HepG2 (cell line): ENCODE measurements around the gene CALML4. TPM values are rescaled to one million over a fixed set of nuclear protein-coding genes. Genes with fewer than 3 reads are reported as not detected.

Experiments used
- ATAC-seq: fragments of 200-7000 bp; cut with Tn5 transposase; 3 replicates; pipeline ENCODE4 v1.9.1; 2020; ENCODE audit warnings: mild to moderate bottlenecking, moderate library complexity
- BruUV-seq: library from RNA; stranded (reverse); fragments of 400-500 nt; replicated peaks from 2 replicates; lab custom pipeline; 2021; lab: Mats Ljungman, UMichigan
- CTCF ChIA-PET: fragments of 300-600 bp; formaldehyde crosslinking; extraction: SDS; loops from one replicate; lab custom pipeline; 2021; ENCODE audit warnings: low total read pairs, inconsistent platforms, low intra/inter-chr PET ratio; lab: Yijun Ruan, JAX
- POLR2A ChIA-PET: fragments of 350-600 bp; sonication (Branson Sonifier 250); formaldehyde crosslinking; loops from one replicate; lab custom pipeline; 2020; ENCODE audit warnings: antibody characterized with exemption, inconsistent platforms; lab: Yijun Ruan, JAX
- DNase-seq: peaks from one replicate; pipeline ENCODE4 v3.0.0-alpha.2; 2015; ENCODE audit warnings: low spot score
- FAIRE-seq: peaks from 3 replicates; lab custom pipeline; 2011; peaks lifted over from hg19 to GRCh38; lab: Jason Lieb, UNC
- H2AFZ ChIP-seq: one replicate; pipeline ENCODE4 v1.6.1; 2011; ENCODE audit warnings: low read length, inconsistent platforms
- H3K27ac ChIP-seq: fragments of 300-600 bp; 3 replicates; pipeline ENCODE4 v1.8.0; 2011; ENCODE audit warnings: mixed run types, mild to moderate bottlenecking, mixed read lengths, low read length, inconsistent platforms; ENCODE audit not compliant: insufficient read depth; ENCODE audit errors: extremely low read length
- H3K27me3 ChIP-seq, 2 experiments: fragments of 200-600 bp in 1 of 2; 2 replicates in 1 of 2; 3 replicates in 1 of 2; pipeline versions ENCODE4 v1.6.0 to v1.8.0; 2011; ENCODE audit warnings: low read length in 2 of 2, mild to moderate bottlenecking in 2 of 2, moderate library complexity in 2 of 2, inconsistent platforms in 1 of 2; ENCODE audit not compliant: insufficient read depth in 2 of 2, control insufficient read depth in 1 of 2
- H3K36me3 ChIP-seq, 2 experiments: fragments of 200-600 bp in 1 of 2; replicated peaks in 1 of 2; 2 replicates in 1 of 2; 3 replicates in 1 of 2; pipeline versions ENCODE4 v1.5.1 to v1.8.0; 2011; ENCODE audit warnings: low read length in 2 of 2, inconsistent platforms in 1 of 2; ENCODE audit not compliant: insufficient read depth in 2 of 2, control insufficient read depth in 1 of 2
- H3K4me1 ChIP-seq: 2 replicates; pipeline ENCODE4 v1.5.1; 2012; ENCODE audit warnings: low read length, inconsistent platforms; ENCODE audit not compliant: insufficient read depth
- H3K4me2 ChIP-seq: 2 replicates; pipeline ENCODE4 v1.6.0; 2011; ENCODE audit warnings: low read depth, low read length, inconsistent platforms
- H3K4me3 ChIP-seq, 3 experiments: fragments of 200-600 bp in 1 of 3; sonication (generic), shearing (Covaris generic) in 1 of 3; replicated peaks in 1 of 3; 2 replicates each; pipeline ENCODE4 v1.5.1; 2011 to 2016; ENCODE audit warnings: low read length in 3 of 3, inconsistent platforms in 2 of 3, low read depth in 2 of 3, mild to moderate bottlenecking in 2 of 3, control low read depth in 1 of 3, mixed read lengths in 1 of 3; ENCODE audit not compliant: insufficient read depth in 1 of 3
- H3K79me2 ChIP-seq: one replicate; pipeline ENCODE4 v1.6.1; 2011; ENCODE audit warnings: low read length, inconsistent platforms; ENCODE audit not compliant: insufficient read depth
- H3K9ac ChIP-seq: 2 replicates; pipeline ENCODE4 v1.6.0; 2011; ENCODE audit warnings: mild to moderate bottlenecking, low read depth, low read length, inconsistent platforms; ENCODE audit not compliant: insufficient read depth
- H3K9me3 ChIP-seq: 2 replicates; pipeline ENCODE4 v1.5.1; 2012; ENCODE audit warnings: mild to moderate bottlenecking, low read length
- H4K20me1 ChIP-seq: 2 replicates; pipeline ENCODE4 v1.6.0; 2011; ENCODE audit warnings: inconsistent platforms, mild to moderate bottlenecking, low read length, moderate library complexity; ENCODE audit not compliant: insufficient read depth
- AKAP8 ChIP-seq: sonication (generic); formaldehyde crosslinking; IDR thresholded peaks from 2 replicates; pipeline ENCODE4 v1.5.1; 2020; ENCODE audit warnings: mild to moderate bottlenecking, missing genetic modification reagents
- ATF7-NPFF ChIP-seq: sonication (generic); formaldehyde crosslinking; IDR thresholded peaks from 2 replicates; pipeline ENCODE4 v1.8.1; 2023; ENCODE audit warnings: mild to moderate bottlenecking, low read depth, missing genetic modification reagents, moderate library complexity
- FLYWCH1 ChIP-seq: sonication (generic); formaldehyde crosslinking; IDR thresholded peaks from 2 replicates; pipeline ENCODE4 v1.8.1; 2023; ENCODE audit warnings: mild to moderate bottlenecking, missing genetic modification reagents
- HDAC1 ChIP-seq: sonication (generic); formaldehyde crosslinking; IDR thresholded peaks from 2 replicates; pipeline ENCODE4 v1.5.1; 2020; ENCODE audit warnings: mild to moderate bottlenecking, missing genetic modification reagents
- HHEX ChIP-seq: IDR thresholded peaks from 2 replicates; pipeline ENCODE4 v1.6.1; 2016; ENCODE audit warnings: control low read depth
- HOXA7 ChIP-seq: sonication (generic); formaldehyde crosslinking; IDR thresholded peaks from 2 replicates; pipeline ENCODE4 v1.8.1; 2022; ENCODE audit warnings: mild to moderate bottlenecking, missing genetic modification reagents, moderate library complexity
- MAFF ChIP-seq: IDR thresholded peaks from 2 replicates; pipeline ENCODE4 v1.6.1; 2011; ENCODE audit warnings: low read depth, low read length, improper control_type of control experiment
- NFE2L1 ChIP-seq: sonication (generic); formaldehyde crosslinking; IDR thresholded peaks from 2 replicates; pipeline ENCODE4 v1.4.0; 2020; ENCODE audit warnings: missing genetic modification reagents, mild to moderate bottlenecking, borderline replicate concordance
- PPARG ChIP-seq: conservative IDR thresholded peaks from 2 replicates; pipeline ENCODE4 v1.6.1; 2016; ENCODE audit warnings: missing biosample characterization, missing genetic modification reagents
- SCMH1 ChIP-seq: sonication (generic); formaldehyde crosslinking; IDR thresholded peaks from 2 replicates; pipeline ENCODE4 v1.9.0; 2021; ENCODE audit warnings: missing genetic modification reagents, mild to moderate bottlenecking, borderline replicate concordance
- SRY ChIP-seq: sonication (generic); formaldehyde crosslinking; IDR thresholded peaks from 2 replicates; pipeline ENCODE4 v1.8.0; 2022; ENCODE audit warnings: mild to moderate bottlenecking, missing genetic modification reagents
- STAG1 ChIP-seq: sonication (generic); formaldehyde crosslinking; IDR thresholded peaks from 2 replicates; pipeline ENCODE4 v1.4.0; 2020; ENCODE audit warnings: missing genetic modification reagents
- SUZ12 ChIP-seq: fragments of 150-350 bp; IDR thresholded peaks from 2 replicates; pipeline ENCODE4 v1.6.1; 2014; ENCODE audit warnings: low read depth, low read length
- TEAD3 ChIP-seq: optimal IDR thresholded peaks from 2 replicates; pipeline ENCODE3; 2016; ENCODE audit warnings: borderline replicate concordance
- ZMYM4 ChIP-seq: sonication (generic); formaldehyde crosslinking; IDR thresholded peaks from 2 replicates; pipeline ENCODE4 v1.8.1; 2023; ENCODE audit warnings: mild to moderate bottlenecking, missing genetic modification reagents
- ZNF225 ChIP-seq: sonication (generic); formaldehyde crosslinking; IDR thresholded peaks from 2 replicates; pipeline ENCODE4 v1.4.0; 2020; ENCODE audit warnings: mild to moderate bottlenecking, missing genetic modification reagents
- ZNF382 ChIP-seq: sonication (generic); formaldehyde crosslinking; IDR thresholded peaks from 2 replicates; pipeline ENCODE4 v1.5.0; 2020; ENCODE audit warnings: missing genetic modification reagents, mild to moderate bottlenecking, borderline replicate concordance
- ZNF616 ChIP-seq: sonication (generic); formaldehyde crosslinking; IDR thresholded peaks from 2 replicates; pipeline ENCODE4 v1.5.0; 2020; ENCODE audit warnings: low read depth, mild to moderate bottlenecking, missing genetic modification reagents
- ZNF644 ChIP-seq: IDR thresholded peaks from 2 replicates; pipeline ENCODE4 v1.6.1; 2016; ENCODE audit warnings: low read depth
- WGBS: methylation state at CpG from one replicate; pipeline ENCODE4 v1.1.6; 2017; ENCODE audit warnings: low lambda C conversion rate; 5-methylcytosine and 5-hydroxymethylcytosine counted together
- in situ Hi-C: cut with HindIII; loops from 2 replicates; pipeline ENCODE4 v1.10.0; 2017; ENCODE audit warnings: low pct_unique_long_range_greater_than_20kb; ENCODE audit not compliant: extremely low pct_ligation_motif_present
- intact Hi-C: fragments of 100-400 bp; cut with micrococcal nuclease; formaldehyde crosslinking; loops from one replicate; pipeline ENCODE4 v1.10.0; 2022; ENCODE audit not compliant: unreplicated experiment
- polyA plus RNA-seq, 8 experiments: library from polyadenylated mRNA; depleted of rRNA in 3 of 8; stranded (reverse) in 7 of 8; unstranded in 1 of 8; fragments of >200 nt; fragmentation: Illumina TruSeq in 4 of 8; extraction: Trizol in 4 of 8; gene quantifications; 2 replicates each; pipeline versions ENCODE4 v1.2.1 to v1.2.3, GENCODE V29; 2011 to 2016; ENCODE audit warnings: low read depth in 4 of 8, missing spikeins in 1 of 8, mixed read lengths in 1 of 8; ENCODE audit not compliant: insufficient read depth in 1 of 8
- total RNA-seq, 5 experiments: library from RNA; depleted of rRNA; stranded (reverse); fragments of >200 nt; fragmentation: Illumina TruSeq; extraction: Trizol; gene quantifications; 2 replicates each; pipeline ENCODE4 v1.2.3, GENCODE V29; 2016; ENCODE audit warnings: low read depth in 1 of 5
- TF ChIP-seq, protein P1 (sequence below): sonication (generic); formaldehyde crosslinking; IDR thresholded peaks from 2 replicates; pipeline ENCODE4 v1.4.0; 2020; ENCODE audit warnings: missing genetic modification reagents

CALML4 gene
- total and polyA plus RNA-seq, 2 of the 13 experiments (the other 11 are each of a cell fraction or from before 2014, with no cell fraction given), result 3.6 to 8.7 TPM

- TF ChIP-seq ZMYM4 (CRISPR knock-in tag), result 0 out of 2 replicates have a peak, but pooled peaks have one; percentile 23
- peak; percentile 52; the same call in 1 of the 2 replicates for TF ChIP-seq HDAC1
- no peak for TF ChIP-seq STAG1 (CRISPR knock-in tag)
- 0 out of 2 replicates have a peak, but pooled peaks have one; percentile 18 for TF ChIP-seq PPARG (CRISPR knock-in tag)
Observed at GRCh38 chr15:68204776-68205557, at the start of gene CALML4 (continued).

GRCh38 chr15:68252925-68253534 is 47.9 kb upstream of the CALML4 start:
- POLR2A ChIA-PET, result interaction anchor here (1.0 kb wide), 1 partner anchor 25 kb away, joined by 4 read pairs; the partner anchor contains the start of gene FEM1B
- Histone ChIP-seq H3K4me1 (peaks cover 7% of the 10 kb centered on the region), H4K20me1 (no peaks in the 10 kb centered on the region), H3K9ac (no peak overlapping the region), H2AFZ (no peak overlapping the region), H3K9me3 (no peaks in the 10 kb centered on the region), H3K27ac (no peak overlapping the region), H3K4me2 (peak overlapping the region; percentile 20; the same call in 1 of the 2 replicates), H3K36me3 (no peaks in the 10 kb centered on the region), H3K4me3 (no peak overlapping the region; a peak in 1 of 6 replicates), H3K27me3 (0 out of 5 replicates have a peak, but pooled peaks cover 0 to 6% of the 10 kb centered on the region in 2 experiments), H3K79me2 (no peaks in the 10 kb centered on the region)
- in situ Hi-C loops (no loop called here), intact Hi-C loops (loop anchor here (1.0 kb wide), 2 partner anchors 53 to 130 kb away; no protein-coding TSS in a partner anchor)
- DNase-seq (peak; percentile 72), ATAC-seq (peak; percentile 61), FAIRE-seq (peak; percentile 85)
- CTCF ChIA-PET, result interaction anchor here (1.1 to 2.1 kb wide), 6 partner anchors 19 to 130 kb away, joined by 3 to 19 read pairs (median 10); no protein-coding TSS in a partner anchor
- WGBS, result 3% methylated on average over 7 of the region's 7 CpGs
- BruUV-seq, result no TSS peak
- TF ChIP-seq ZNF616 (CRISPR knock-in tag) (no peak), AKAP8 (CRISPR knock-in tag) (no peak), SRY (CRISPR knock-in tag) (no peak), HOXA7 (CRISPR knock-in tag) (no peak), NFE2L1 (CRISPR knock-in tag) (no peak), SUZ12 (no peak), ZNF225 (CRISPR knock-in tag) (no peak), HHEX (CRISPR knock-in tag) (no peak), TEAD3 (CRISPR knock-in tag) (no peak), SCMH1 (CRISPR knock-in tag) (no peak), ZNF382 (CRISPR knock-in tag) (no peak), ATF7-NPFF (CRISPR knock-in tag) (no peak), ZNF644 (no peak), FLYWCH1 (CRISPR knock-in tag) (no peak), MAFF (no peak)
- TF ChIP-seq, protein P1, sequence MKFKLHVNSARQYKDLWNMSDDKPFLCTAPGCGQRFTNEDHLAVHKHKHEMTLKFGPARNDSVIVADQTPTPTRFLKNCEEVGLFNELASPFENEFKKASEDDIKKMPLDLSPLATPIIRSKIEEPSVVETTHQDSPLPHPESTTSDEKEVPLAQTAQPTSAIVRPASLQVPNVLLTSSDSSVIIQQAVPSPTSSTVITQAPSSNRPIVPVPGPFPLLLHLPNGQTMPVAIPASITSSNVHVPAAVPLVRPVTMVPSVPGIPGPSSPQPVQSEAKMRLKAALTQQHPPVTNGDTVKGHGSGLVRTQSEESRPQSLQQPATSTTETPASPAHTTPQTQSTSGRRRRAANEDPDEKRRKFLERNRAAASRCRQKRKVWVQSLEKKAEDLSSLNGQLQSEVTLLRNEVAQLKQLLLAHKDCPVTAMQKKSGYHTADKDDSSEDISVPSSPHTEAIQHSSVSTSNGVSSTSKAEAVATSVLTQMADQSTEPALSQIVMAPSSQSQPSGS (CRISPR knock-in tag), result no peak
